COR-L47 (cell line): ENCODE data around the gene OR4A5.
"Not testable (repeated sequence)": the region's sequence is repeated elsewhere in the genome, so short reads cannot be mapped to it uniquely, and the experiment has no call there.

Experiments
- DNase-seq: peaks from one replicate; lab custom pipeline; 2025; lab: John Stamatoyannopoulos, UW

OR4A5 gene, protein sequence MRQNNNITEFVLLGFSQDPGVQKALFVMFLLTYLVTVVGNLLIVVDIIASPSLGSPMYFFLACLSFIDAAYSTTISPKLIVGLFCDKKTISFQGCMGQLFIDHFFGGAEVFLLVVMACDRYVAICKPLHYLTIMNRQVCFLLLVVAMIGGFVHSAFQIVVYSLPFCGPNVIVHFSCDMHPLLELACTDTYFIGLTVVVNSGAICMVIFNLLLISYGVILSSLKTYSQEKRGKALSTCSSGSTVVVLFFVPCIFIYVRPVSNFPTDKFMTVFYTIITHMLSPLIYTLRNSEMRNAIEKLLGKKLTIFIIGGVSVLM

GRCh38 chr11:54706532-54706931, at the start of gene OR4A5:
Gene OR4A5, plus strand, starts transcription at chr11:54706832. Its CDS starts 53 bp downstream, at chr11:54706885.
- not testable (repeated sequence) for DNase-seq

DNA sequence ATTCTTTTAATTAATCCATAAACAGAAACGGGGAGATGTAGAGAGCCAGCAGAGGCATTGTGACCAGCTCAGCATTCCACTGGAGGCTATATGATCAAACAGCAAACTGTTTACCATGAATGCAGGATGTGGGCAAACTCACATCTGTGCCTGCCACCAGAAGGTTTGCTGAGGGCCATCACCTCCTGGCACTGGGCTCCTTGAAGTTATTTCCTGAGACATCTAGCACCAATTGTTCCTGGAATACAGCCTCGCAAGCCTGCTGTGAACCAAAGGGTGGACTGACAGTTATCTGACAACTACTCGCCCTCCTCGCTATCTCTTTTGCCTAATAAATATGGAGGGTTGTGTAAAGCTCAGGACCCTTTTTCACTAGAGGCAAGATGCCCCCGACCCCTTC, 13.5 kb downstream of the OR4A5 start:
- DNase-seq = not testable (repeated sequence)
